ENCODE measurements around the gene XAGE1B. TPM values are rescaled to one million over a fixed set of nuclear protein-coding genes. Genes with fewer than 3 reads are reported as not detected.
"Not testable (repeated sequence)": the region's sequence is repeated elsewhere in the genome, so short reads cannot be mapped to it uniquely, and the experiment has no call there.

The XAGE1B gene
- total RNA-seq, 2 donors from 2014 or later: not detected

DNA sequence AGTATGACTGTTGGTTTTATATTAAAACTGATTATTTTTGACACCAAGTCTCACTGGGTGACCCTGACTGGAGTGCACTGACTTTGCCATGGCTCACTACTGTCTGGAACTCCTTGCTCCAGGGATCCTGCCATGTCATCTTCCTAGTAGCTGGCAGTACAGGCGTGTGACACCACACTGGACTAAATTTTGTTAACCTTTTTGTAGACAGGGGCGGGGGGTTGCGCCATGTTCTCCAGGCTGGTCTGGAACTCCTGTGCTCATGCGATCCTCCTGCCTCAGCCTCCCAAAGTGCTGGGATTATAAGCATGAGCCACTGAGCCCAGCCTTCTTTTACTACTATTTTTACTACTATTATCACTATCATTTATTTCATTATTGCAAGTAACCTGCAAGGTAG lies 12.3 kb downstream of the XAGE1B start:
- DNase-seq (no peak), ATAC-seq (replicated peaks in 1 of 2) (no peak)
- no peaks in the 10 kb centered on the region for H3K4me1 Mint-ChIP-seq (ENCODE audit: low read depth)
- no peaks in the 10 kb centered on the region for H3K9me3 Mint-ChIP-seq
- no peak overlapping the region for H3K27ac Mint-ChIP-seq
- H3K27me3 Mint-ChIP-seq (ENCODE audit: low read depth): peaks cover 67% of the 10 kb centered on the region
- H3K36me3 Mint-ChIP-seq (ENCODE audit: insufficient read depth in 2 of 2): no peaks in the 10 kb centered on the region
- H3K4me3 Mint-ChIP-seq: no peak overlapping the region

DNA sequence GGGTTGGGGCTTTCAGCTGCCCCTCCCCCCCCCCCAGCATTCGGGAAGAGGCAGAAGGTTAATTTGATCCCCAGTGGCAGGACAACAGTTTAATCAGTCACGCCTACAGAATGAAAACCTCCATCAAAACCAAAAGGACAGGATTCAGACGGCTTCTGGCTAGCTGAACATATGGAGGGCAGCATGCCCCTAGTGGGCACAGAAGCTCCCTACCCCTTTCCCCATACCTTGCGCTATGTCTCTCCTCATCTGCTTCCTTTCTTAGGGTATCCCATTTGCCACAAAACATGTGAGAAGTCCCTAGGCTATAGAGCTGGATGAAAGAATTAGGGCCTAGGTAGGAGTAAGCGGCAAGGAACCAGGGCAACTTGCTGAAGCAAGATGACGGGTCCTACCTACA lies 15.5 kb downstream of the XAGE1B start:
- not testable (repeated sequence) for H3K4me1 Mint-ChIP-seq (ENCODE audit: low read depth); H3K36me3 Mint-ChIP-seq (ENCODE audit: insufficient read depth in 2 of 2); DNase-seq; ATAC-seq (replicated peaks in 1 of 2); H3K27ac Mint-ChIP-seq; H3K9me3 Mint-ChIP-seq; H3K4me3 Mint-ChIP-seq
- H3K27me3 Mint-ChIP-seq (ENCODE audit: low read depth): peaks cover 37% of the 10 kb centered on the region

DNA sequence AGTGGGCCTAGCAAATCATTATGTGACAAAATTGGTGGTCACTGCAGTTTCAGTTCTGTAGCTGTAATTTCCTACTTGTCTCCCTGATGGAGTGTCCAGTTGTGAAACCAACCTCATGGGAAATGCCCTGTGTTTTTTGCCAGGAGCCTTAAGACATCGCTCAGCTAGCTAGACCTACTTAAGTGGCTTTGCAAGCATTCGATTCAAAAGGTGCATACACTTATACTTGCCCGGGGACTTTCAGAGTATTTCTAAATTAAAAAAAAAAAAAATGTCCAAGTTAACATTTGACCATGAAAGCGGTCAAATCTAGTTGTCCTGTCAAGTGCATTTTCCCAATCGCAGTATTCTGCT lies 20.5 kb downstream of the XAGE1B start:
- not testable (repeated sequence) for H3K27me3 Mint-ChIP-seq (ENCODE audit: low read depth); H3K4me3 Mint-ChIP-seq; H3K27ac Mint-ChIP-seq; H3K36me3 Mint-ChIP-seq (ENCODE audit: insufficient read depth in 2 of 2); DNase-seq; H3K9me3 Mint-ChIP-seq; ATAC-seq (replicated peaks in 1 of 2); H3K4me1 Mint-ChIP-seq (ENCODE audit: low read depth)

DNA sequence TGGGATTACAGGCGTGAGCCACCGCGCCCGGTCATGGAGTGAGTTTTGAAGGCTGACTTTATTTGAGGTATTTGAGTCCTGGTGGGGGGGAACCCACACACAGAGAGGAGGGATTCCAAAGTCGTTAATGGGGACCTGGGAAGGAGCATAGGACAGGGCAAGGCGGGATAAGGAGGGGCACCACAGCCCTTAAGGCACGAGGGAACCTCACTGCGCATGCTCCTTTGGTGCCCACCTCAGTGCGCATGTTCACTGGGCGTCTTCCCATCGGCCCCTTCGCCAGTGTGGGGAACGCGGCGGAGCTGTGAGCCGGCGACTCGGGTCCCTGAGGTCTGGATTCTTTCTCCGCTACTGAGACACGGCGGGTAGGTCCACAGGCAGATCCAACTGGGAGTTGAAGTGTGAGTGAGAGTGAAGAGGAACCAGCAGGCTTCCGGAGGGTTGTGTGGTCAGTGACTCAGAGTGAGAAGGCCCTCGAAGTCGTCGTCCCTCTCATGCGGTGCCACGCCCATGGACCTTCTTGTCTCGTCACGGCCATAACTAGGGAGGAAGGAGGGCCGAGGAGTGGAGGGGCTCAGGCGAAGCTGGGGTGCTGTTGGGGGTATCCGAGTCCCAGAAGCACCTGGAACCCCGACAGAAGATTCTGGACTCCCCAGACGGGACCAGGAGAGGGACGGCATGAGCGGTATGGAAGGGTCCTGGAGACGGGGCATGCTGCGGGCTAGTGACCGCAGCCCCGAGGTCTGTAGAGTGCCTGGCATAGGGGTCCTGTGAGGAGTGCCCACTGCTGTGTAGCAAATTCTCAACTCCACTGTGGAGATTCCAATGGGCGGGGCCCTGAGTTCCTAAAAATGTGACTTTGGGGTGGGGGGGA lies 21.1 kb downstream of the XAGE1B start, which contains the start of gene XAGE1A:
XAGE1A (plus strand) TSS at position 264 of the 874 bp plus-strand sequence. CDS start 1,554 bp downstream, outside the sequence.
- ATAC-seq (replicated peaks in 1 of 2); DNase-seq; H3K27me3 Mint-ChIP-seq (ENCODE audit: low read depth); H3K36me3 Mint-ChIP-seq (ENCODE audit: insufficient read depth in 2 of 2); H3K4me1 Mint-ChIP-seq (ENCODE audit: low read depth); H3K9me3 Mint-ChIP-seq; H3K27ac Mint-ChIP-seq; H3K4me3 Mint-ChIP-seq: not testable (repeated sequence)

DNA sequence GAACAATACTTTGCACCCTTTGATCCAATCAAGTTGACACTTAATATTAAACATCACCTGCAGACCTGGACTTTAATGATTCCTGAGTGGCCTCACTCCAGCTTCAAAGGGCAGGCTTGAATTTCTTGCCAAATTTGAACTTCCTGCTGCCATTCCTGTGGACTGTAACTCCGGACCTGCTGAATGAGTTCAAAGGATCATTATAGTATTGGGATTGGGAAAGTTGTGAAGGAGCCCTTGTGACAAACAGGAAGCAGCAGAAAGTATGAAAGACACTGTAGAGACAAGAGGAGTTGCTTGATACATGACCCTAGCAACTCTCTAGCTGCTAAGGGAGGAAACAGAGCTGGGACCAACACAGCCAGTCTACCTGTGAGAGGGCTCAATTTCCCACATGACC lies 45.6 kb downstream of the XAGE1B start:
- not testable (repeated sequence) for DNase-seq; H3K4me3 Mint-ChIP-seq; H3K27ac Mint-ChIP-seq; H3K4me1 Mint-ChIP-seq (ENCODE audit: low read depth); ATAC-seq (replicated peaks in 1 of 2); H3K9me3 Mint-ChIP-seq; H3K36me3 Mint-ChIP-seq (ENCODE audit: insufficient read depth in 2 of 2)
- H3K27me3 Mint-ChIP-seq (ENCODE audit: low read depth): peaks cover 28% of the 10 kb centered on the region

Other genes starting within 250 kb of the XAGE1B start
- not detected for gene XAGE2, start 148.0 kb downstream of the XAGE1B start, total RNA-seq
- not detected for gene XAGE1A, start 21.3 kb downstream of the XAGE1B start, total RNA-seq
- gene SSX7, start 137.8 kb upstream of the XAGE1B start, total RNA-seq: not detected
- not detected for gene SSX2, start 190.1 kb upstream of the XAGE1B start, total RNA-seq
- gene SSX2B, start 234.2 kb upstream of the XAGE1B start, total RNA-seq: not detected